HG02884 (cell line): Measurements from ENCODE around the gene TRAPPC3.

ENCODE experiments used
- ATAC-seq: cut with Tn5 transposase; IDR thresholded peaks from one replicate; pipeline ENCODE4 v1.9.1; 2021; ENCODE audit warnings: mild to moderate bottlenecking, moderate library complexity; ENCODE audit not compliant: unreplicated experiment

Gene TRAPPC3

GRCh38 chr1:36154335-36154734 lies 5.0 kb upstream of the TRAPPC3 start:
- ATAC-seq, result no peak

GRCh38 chr1:36153476-36153875 lies 4.2 kb upstream of the TRAPPC3 start:
- no peak for ATAC-seq

- no peak for ATAC-seq
Observed at GRCh38 chr1:36151845-36152203, 2.5 kb upstream of the TRAPPC3 start.

GRCh38 chr1:36151134-36151844 lies 2.0 kb upstream of the TRAPPC3 start:
- ATAC-seq, result no peak

- ATAC-seq, result peak; percentile 42
Observed at GRCh38 chr1:36150296-36151133, 1.2 kb upstream of the TRAPPC3 start.

- no peak for ATAC-seq
Observed at GRCh38 chr1:36149973-36150295, 648 bp upstream of the TRAPPC3 start.

GRCh38 chr1:36148821-36149236 lies 457 bp downstream of the TRAPPC3 start:
- ATAC-seq, result no peak

- ATAC-seq, result no peak
Observed at GRCh38 chr1:36144413-36144812, 4.9 kb downstream of the TRAPPC3 start.

GRCh38 chr1:36143424-36143823 lies 5.9 kb downstream of the TRAPPC3 start:
- ATAC-seq, result no peak

- no peak for ATAC-seq
Observed at GRCh38 chr1:36142121-36142520, 7.2 kb downstream of the TRAPPC3 start.

GRCh38 chr1:36139521-36139920 lies 9.8 kb downstream of the TRAPPC3 start:
- ATAC-seq, result no peak

GRCh38 chr1:36137776-36138175 lies 11.5 kb downstream of the TRAPPC3 start:
- no peak for ATAC-seq

GRCh38 chr1:36137226-36137625 lies 12.1 kb downstream of the TRAPPC3 start:
- ATAC-seq, result no peak

GRCh38 chr1:36136535-36136934 lies 12.8 kb downstream of the TRAPPC3 start:
- no peak for ATAC-seq

GRCh38 chr1:36135796-36136195 lies 13.5 kb downstream of the TRAPPC3 start:
- ATAC-seq, result no peak

GRCh38 chr1:36135330-36135667 lies 14.0 kb downstream of the TRAPPC3 start:
- no peak for ATAC-seq

GRCh38 chr1:36134505-36135329 lies 14.6 kb downstream of the TRAPPC3 start:
- no peak for ATAC-seq

GRCh38 chr1:36134031-36134430 lies 15.3 kb downstream of the TRAPPC3 start:
- ATAC-seq, result no peak

GRCh38 chr1:36133484-36133883 lies 15.8 kb downstream of the TRAPPC3 start:
- no peak for ATAC-seq

GRCh38 chr1:36132029-36132428 lies 17.3 kb downstream of the TRAPPC3 start:
- no peak for ATAC-seq

- ATAC-seq, result no peak
Observed at GRCh38 chr1:36128905-36129206, 20.4 kb downstream of the TRAPPC3 start.
